NCI-H2227 treated with DMSO at 0.1 percent for 48 hours (cell line): ENCODE data around the gene GPR101.

ENCODE experiments used
- DNase-seq: peaks from one replicate; lab custom pipeline; 2025; lab: John Stamatoyannopoulos, UW

The GPR101 gene, protein sequence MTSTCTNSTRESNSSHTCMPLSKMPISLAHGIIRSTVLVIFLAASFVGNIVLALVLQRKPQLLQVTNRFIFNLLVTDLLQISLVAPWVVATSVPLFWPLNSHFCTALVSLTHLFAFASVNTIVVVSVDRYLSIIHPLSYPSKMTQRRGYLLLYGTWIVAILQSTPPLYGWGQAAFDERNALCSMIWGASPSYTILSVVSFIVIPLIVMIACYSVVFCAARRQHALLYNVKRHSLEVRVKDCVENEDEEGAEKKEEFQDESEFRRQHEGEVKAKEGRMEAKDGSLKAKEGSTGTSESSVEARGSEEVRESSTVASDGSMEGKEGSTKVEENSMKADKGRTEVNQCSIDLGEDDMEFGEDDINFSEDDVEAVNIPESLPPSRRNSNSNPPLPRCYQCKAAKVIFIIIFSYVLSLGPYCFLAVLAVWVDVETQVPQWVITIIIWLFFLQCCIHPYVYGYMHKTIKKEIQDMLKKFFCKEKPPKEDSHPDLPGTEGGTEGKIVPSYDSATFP

GRCh38 chrX:137033774-137034507 lies at the start of gene GPR101:
GPR101 (minus strand) TSS chrX:137033995; CDS start chrX:137031674, 2,321 bp downstream.
- no peak for DNase-seq

DNA sequence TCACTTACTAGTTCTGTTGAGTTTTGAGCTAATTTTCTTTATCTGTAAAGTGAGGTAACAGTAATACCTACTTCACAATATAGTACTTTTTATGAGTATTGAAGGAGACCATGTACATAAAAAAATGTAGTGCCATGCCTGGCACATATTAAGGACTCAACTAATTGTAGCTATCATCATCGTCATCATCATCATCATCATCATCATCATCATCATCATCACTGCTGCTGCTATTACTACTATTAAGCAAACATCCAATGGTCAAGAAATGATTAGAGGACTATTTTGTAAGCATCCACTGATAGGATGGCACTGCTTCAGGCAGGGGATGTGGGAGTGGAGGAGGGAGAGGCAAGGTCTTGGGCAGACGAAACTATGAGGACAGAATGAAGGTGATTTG lies 47.4 kb upstream of the GPR101 start:
- DNase-seq, result no peak

DNA sequence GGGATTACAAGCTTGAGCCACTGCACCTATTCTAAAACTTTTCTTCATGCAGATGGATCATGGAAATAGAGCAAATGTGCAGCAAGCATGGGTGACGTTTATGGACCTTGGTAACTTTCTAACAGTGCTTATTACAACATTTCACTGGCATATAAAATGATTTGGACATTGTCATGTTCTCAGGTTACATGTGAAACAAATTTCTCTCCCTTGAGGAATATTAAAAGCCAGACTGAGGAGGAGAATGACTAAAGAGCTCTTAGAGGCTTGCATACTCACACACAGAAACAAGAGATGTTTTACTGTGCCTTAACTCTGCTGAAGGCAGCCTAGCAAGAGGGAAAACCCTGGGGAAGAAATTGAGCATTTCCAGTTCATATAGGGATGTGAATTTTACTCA lies 38.6 kb upstream of the GPR101 start:
- no peak for DNase-seq

- DNase-seq, result no peak
These were observed 37.8 kb upstream of the GPR101 start for GRCh38 chrX:137071596-137071995.

DNA sequence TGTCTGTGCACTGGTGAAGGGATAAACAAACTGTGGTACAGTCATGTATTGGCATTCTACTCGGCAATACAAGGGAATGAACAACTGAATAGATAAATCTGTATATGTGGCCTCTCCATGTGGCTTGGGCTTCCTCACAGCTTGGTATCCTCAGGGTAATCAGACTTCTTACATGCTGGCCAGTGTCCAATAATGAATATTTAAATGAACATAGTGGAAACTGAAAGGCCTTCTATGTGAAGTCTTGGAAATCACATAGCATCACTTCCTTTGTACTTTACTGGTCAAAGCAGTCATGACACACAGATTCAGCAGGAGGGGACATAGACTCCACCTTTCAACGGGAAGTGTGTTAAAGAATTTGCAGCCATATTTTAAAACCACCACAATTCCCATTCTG lies 33.4 kb upstream of the GPR101 start:
- DNase-seq, result no peak

DNA sequence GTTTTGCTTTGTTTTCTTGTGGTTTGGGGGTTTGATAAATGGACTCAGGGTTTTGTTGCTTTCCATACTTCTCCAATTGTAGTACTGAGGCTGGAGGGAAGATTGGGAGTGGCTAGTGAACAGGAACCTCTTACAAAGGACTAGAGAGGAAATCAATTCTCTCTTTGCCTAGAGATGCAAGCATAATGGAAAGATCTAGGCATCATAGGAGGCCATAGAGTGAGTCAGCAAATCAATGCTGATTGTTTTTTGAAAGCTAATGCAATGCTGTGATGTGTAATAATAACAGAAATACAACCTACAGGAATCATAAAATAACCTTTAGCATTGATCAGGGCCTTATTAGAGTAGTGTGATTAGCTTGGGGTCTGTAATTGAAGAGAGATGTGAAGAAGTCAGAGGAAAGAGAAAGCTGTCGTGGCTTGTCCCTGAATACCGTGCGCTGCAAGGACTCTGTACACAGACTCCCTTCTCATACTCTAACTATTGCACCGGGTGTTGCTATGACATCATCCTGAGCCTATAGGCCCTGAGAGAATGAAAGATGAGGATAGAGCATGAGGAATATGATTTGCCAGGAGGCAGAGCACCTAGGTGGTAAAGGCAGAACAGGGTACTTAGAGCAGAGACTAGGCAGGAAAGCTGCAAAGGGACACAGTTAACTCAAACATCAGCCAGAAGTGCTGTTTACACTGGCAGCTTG lies 29.3 kb upstream of the GPR101 start:
- DNase-seq, result no peak

DNA sequence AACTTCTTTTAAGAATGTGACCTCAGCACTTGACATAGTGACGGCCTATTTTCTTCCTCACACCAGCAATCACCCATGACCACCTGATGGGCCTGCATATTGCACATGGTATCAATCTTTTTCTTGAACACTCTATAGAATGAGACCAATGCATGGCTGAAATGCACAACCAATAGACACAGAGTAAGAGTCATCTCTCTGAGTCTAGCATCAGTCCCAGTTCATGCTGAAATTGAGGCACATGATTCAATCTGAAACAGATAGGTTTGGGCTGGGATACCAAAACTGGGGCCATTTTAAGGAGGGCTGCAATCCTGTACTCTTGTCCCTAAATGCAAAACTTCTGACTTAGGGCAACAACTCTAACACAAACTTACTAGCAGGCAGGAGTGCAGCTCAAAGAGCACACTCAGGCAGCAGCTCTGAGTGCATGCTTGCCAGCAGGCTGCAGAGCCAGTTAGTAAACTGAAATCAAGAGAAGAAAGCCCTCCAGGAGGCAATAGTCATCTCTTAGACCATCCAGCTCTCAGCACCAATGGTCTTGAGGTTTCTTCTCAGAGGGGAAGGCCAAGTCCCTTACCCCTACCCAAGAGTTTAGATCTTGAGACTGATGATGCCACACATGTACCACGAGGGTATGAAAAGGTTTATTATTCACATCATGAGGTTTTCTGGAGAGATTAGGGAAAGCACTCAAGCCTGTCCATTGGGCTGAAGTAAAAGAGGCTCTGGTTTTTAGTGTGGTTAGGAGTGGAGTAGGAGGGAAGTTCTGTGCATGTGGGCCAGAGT lies 24.7 kb upstream of the GPR101 start:
- DNase-seq, result no peak

DNA sequence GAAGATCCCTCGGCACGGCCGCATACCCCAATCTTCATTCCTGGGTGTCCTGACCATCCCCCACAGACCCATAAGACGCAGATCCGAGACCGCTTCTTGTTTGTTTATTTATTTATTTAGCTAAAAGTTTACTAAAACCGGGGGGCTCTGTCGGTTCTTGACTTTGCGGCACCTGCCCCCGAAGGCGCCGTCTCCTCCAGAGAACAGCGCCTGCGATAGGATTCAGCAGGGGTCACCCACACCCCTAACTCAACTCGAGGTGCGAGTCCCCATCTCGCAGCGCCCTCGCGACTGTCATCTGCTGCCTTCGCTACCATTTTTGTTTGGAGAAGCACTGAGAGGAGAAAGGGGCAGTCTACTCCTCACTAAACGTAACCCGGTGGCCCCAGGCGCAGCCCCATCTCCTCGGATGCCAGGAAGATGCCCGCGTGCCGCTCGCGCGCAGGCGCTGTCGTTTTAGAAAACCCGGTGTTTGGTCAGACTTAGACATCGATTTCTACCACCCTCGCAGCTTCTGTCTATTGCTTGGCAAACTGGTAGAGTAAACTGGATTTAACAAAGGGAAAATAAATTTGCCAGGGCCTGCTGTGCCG lies 18.9 kb upstream of the GPR101 start:
- peak; percentile 17 for DNase-seq

- peak; percentile 76 for DNase-seq
These were observed 18.3 kb upstream of the GPR101 start for GRCh38 chrX:137051978-137052642.

DNA sequence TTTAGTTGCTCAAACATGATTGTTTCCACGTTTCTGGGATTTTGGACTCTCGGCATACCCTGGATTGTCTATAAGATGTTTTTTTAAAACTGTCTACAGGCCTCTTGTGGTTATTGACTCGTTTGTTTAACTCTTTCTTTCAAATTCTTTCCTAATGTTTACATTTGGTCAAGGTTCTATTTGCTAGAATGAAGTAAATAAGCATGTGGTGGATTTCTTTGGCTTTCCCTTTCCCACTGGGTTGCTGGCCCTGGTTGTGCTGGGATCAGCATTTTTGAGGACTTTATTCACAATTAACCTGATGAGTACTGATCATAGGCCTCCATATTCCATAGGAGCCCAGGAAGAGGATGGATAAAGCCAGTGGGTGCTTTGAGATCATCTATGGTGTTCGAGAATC lies 11.1 kb upstream of the GPR101 start:
- DNase-seq, result no peak

DNA sequence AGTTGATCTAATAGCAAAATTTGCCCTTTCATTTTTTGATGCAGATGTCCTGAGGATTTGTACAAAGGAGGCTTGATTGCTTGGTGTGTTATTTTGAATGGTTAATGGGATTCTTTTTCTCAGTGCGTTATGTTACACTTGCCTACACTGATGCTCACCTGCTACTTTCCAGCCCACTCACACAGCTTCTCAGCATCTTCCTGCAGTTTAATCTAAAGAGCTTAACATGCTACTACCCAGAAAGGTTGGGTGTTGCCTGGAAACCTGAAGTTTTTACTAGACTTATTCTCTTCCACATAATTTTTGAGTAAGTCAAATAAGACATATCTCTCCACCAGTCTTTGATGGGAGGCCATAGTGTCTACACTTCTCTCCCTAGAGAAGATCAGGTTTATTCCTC lies 9.9 kb upstream of the GPR101 start:
- no peak for DNase-seq

DNA sequence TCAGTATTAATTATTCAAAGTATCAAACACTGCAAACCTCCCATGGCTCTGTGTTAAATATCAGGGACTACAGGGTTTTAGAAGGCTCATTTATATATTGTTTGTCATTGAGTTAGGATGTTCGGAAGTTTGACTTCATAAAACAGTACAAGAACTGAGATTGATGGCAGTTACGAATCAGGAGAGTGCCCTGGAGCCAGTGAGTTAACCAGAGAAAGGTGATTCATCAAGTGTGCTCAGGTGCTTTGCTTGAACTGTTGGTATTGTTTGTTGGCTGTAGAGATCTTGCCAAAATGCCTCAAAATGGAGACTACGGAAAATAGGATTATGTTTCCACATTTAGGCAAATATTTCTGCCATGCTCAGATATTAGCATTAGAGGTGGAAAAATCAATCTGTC lies 7.5 kb upstream of the GPR101 start:
- no peak for DNase-seq

DNA sequence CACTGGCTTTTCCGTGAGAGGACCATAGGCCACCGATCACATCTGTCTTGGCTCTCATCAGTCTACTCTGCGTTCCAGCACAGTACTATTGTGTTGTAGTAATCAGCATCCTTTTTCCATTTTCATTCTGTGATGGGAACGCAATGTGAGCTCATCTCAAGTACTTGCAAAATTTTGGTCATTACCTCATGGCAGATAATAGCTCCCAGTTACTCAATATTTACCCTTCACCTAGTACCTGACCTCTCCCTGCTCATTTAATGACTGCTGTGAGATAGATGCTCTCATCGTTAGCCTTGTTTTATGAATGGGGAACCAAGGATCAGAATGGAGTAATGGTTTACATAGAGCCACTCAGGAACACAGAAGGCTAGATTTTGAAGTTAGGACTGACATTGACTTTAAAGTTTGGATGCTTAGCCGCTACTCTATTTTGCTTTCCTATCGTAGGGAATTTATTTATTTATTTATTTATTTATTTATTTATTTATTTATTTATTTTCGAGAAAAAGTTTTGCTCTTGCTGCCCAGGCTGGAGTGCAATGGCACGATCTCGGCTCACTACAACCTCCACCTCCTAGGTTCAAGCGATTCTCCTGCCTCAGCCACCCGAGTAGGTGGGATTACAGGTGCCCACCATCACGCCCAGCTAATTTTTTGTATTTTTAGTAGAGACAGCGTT lies 6.5 kb upstream of the GPR101 start:
- DNase-seq, result no peak

DNA sequence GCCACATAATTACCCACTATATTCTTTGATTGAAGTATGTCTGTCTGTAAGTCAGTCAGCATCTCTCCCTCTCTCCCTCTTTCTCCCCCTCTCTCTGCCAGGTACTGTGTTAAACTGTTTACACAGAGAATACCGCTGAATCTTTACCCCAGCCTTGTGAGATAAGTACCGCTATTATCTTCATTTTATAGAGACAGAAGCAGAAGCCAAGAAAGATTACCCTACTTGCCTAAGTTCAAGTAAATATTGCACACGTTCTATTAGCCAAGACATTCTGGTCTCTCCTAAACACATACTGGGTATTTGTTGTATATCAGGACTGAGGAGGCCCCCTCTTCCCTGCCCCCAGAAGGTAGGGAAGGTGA lies 695 bp upstream of the GPR101 start:
- DNase-seq, result peak; percentile 2

- no peak for DNase-seq
These were observed 688 bp downstream of the GPR101 start for GRCh38 chrX:137032841-137033773.

DNA sequence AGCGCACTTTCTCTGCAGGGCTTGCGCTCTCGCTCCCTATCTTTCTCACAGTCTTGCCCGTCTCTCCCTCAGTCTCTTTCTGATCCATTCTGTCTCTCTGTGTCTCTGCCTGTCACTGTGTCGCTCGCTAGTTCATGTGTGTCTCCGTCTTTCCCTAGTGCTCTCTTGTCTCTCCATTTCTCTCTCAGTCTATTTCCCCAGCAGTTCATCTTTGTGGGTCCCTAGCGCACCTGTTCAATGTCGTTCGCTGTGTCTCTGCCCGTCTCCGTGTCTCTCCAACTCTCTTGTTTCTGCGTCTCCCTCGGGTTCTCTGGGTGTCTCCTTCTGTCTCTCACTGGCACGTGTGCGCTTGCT lies 1.5 kb downstream of the GPR101 start:
- no peak for DNase-seq

DNA sequence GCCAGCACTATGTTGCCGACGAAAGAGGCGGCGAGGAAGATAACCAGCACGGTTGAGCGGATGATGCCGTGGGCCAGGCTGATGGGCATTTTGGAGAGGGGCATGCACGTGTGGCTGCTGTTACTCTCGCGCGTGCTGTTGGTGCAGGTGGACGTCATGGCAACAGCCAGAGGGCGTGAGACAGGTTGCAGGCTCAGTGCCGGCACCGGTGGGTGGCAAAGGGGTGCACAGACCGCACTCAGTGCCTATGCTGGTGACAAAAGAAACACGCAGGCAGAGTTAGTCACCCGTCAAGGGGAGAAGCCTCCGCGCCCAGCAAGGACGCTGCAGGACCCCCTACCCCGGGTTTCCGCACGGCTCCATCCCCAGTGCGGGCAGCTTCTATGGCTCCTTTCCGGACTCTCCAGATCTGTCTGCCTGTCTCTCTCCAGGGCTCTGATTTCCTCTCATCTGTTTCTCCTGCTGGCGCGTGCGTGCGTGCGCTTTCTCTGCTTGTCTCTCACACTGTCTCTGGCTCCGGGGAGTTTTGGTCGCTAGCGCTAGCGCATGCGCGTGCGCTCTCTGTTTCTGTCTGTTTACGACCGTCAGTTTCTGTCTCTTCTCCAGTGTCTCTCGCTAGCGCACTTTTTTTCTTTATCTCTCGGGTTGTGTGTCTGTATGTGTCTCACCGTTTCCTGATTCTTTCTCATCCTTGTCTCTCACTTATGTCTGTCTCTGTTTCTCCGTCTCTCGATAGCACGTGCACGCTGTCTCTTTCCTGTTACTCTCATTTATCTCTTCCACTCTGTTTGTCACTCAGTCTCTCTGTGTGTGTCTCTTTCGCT lies 2.1 kb downstream of the GPR101 start:
- peak; percentile 57 for DNase-seq

- no peak for DNase-seq
These were observed 2.8 kb downstream of the GPR101 start for GRCh38 chrX:137031039-137031438.
